Stimulated activated naive B cell treated with anti-CD40 and anti-IgM and Interleukin-4, amounts not matched to agents 10 μg/mL and 1 μg/mL and 100 μg/mL, for 72 hours (primary cell): ENCODE results near the gene CLCN5.
"Not testable (repeated sequence)": the region's sequence is repeated elsewhere in the genome, so short reads cannot be mapped to it uniquely, and the experiment has no call there.

ENCODE experiments used
- ATAC-seq, 2 donors: fragments of 150-1000 bp; cut with Tn5 transposase; replicated peaks; 2 replicates each; pipeline ENCODE4 v1.10.0; 2021; ENCODE audit warnings: moderate library complexity in 1 of 2
- DNase-seq: peaks from one replicate; pipeline ENCODE4 v3.0.0; 2021
- H3K27ac Mint-ChIP-seq: one replicate; pipeline ENCODE4 v1.8.0; 2022; ENCODE audit warnings: mild to moderate bottlenecking, mixed read lengths
- H3K27me3 Mint-ChIP-seq, 2 donors: one replicate each; pipeline ENCODE4 v1.8.0; 2022; ENCODE audit warnings: mixed read lengths in 2 of 2
- H3K36me3 Mint-ChIP-seq, 2 donors: one replicate each; pipeline ENCODE4 v1.8.0; 2022; ENCODE audit warnings: mixed read lengths in 2 of 2, mild to moderate bottlenecking in 1 of 2
- H3K4me1 Mint-ChIP-seq, 2 donors: one replicate each; pipeline ENCODE4 v1.8.0; 2022; ENCODE audit warnings: mixed read lengths in 2 of 2, mild to moderate bottlenecking in 1 of 2
- H3K4me3 Mint-ChIP-seq, 2 donors: one replicate each; pipeline ENCODE4 v1.8.0; 2022; ENCODE audit warnings: mild to moderate bottlenecking in 2 of 2, mixed read lengths in 2 of 2, moderate library complexity in 1 of 2
- H3K9me3 Mint-ChIP-seq, 2 donors: one replicate each; pipeline ENCODE4 v1.8.0; 2022; ENCODE audit warnings: mixed read lengths in 2 of 2, mild to moderate bottlenecking in 1 of 2

CLCN5 gene

DNA sequence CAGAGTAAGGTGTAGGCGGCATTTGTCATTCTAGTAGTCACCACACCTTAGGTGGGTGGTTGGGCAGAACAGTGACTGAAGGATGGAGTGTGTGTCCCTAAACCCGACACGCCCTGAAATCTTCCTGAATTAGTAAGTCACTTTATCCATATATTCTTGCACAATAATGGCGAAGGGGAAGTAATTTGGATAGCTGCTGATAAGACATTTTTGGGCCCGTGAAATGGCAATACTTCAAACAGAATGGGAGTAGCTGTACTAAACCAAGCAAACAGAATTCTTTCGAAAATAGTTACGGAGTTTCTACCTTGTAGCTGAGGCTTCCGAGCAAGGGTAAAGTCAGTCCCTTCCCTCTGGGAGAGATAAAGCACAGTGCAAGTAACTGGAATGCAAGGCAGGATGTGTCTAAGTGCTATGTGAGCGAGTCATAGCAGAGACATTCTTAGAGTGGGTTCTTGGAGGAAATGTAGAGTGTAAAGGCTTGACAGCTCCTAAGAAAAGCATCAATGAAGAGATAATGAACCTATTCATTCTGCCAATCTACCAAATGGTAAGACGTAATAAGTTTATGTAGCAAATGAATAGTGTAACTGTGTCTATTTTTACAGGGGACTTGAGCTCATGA lies 72.8 kb downstream of the CLCN5 start:
- Mint-ChIP-seq H3K27ac (no peak overlapping the region), H3K36me3 (peaks cover 10 to 18% of the 10 kb centered on the region in 2 donors), H3K9me3 (no peaks in the 10 kb centered on the region), H3K4me3 (no peak overlapping the region), H3K4me1 (peaks cover 2 to 25% of the 10 kb centered on the region in 2 donors), H3K27me3 (no peaks in the 10 kb centered on the region)
- DNase-seq: no peak
- no peak for ATAC-seq

DNA sequence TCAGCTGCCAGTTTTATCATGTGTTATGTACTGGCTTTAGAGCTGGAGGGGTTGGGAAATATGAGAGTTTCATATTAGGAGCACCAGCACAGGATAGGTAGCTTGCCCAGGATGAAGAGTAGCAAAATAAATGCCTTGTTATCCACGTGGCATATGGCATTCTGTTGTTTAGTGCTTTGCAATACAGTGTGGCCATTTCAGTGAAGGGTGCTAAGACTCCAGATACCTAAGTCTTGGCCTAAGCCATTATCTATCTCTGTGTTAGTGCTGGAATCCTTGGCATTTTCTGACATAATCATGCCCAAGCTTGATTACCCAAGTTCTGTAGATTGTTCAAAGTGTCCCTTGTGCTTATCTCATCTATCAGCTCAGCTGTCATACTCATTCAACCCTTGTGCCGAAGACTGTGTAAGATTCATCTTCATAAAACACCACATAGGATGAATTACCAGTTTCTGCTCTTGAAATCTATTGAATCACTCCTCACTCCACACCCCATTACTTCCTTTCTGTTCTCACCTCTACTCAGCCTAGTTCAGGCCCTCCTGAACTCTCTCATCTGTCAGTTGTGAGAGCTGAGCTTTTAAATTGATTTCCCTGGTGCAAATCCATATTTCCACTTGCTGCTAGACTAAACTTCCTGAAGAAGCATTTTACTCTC lies 73.5 kb downstream of the CLCN5 start:
- H3K4me1 Mint-ChIP-seq: peaks cover 4 to 32% of the 10 kb centered on the region in 2 donors

GRCh38 chrX:49996474-49996873 lies 74.1 kb downstream of the CLCN5 start:
- Mint-ChIP-seq H3K36me3 (peaks cover 13 to 22% of the 10 kb centered on the region in 2 donors), H3K4me1 (peaks cover 6 to 35% of the 10 kb centered on the region in 2 donors), H3K4me3 (no peak overlapping the region), H3K27me3 (no peaks in the 10 kb centered on the region), H3K9me3 (no peaks in the 10 kb centered on the region), H3K27ac (no peak overlapping the region)
- DNase-seq: no peak
- no peak for ATAC-seq

More for the DNA sequence above, 73.5 kb downstream of the CLCN5 start:
- Mint-ChIP-seq H3K27ac (no peak overlapping the region), H3K9me3 (no peaks in the 10 kb centered on the region), H3K4me3 (no peak overlapping the region), H3K36me3 (peaks cover 15 to 22% of the 10 kb centered on the region in 2 donors), H3K27me3 (no peaks in the 10 kb centered on the region)
- DNase-seq (no peak), ATAC-seq (no peak)

GRCh38 chrX:49999087-49999486 lies 76.7 kb downstream of the CLCN5 start:
- peaks cover 16 to 42% of the 10 kb centered on the region in 2 donors for H3K4me1 Mint-ChIP-seq
- no peak overlapping the region for H3K4me3 Mint-ChIP-seq
- ATAC-seq (no peak), DNase-seq (no peak)
- H3K9me3 Mint-ChIP-seq: no peaks in the 10 kb centered on the region
- H3K27ac Mint-ChIP-seq: no peak overlapping the region
- H3K36me3 Mint-ChIP-seq: peaks cover 21 to 23% of the 10 kb centered on the region in 2 donors
- no peaks in the 10 kb centered on the region for H3K27me3 Mint-ChIP-seq

- peaks cover 16 to 38% of the 10 kb centered on the region in 2 donors for H3K4me1 Mint-ChIP-seq
- peaks cover 21% of the 10 kb centered on the region in 2 donors for H3K36me3 Mint-ChIP-seq
- H3K27me3 Mint-ChIP-seq: no peaks in the 10 kb centered on the region
- peak overlapping the region; percentile 26 for H3K27ac Mint-ChIP-seq
- peak overlapping the region; percentile 35 to 48 for H3K4me3 Mint-ChIP-seq
- DNase-seq (no peak), ATAC-seq (peak; percentile 57 to 59)
- H3K9me3 Mint-ChIP-seq: no peaks in the 10 kb centered on the region
Measured at GRCh38 chrX:50000937-50001542, 78.6 kb downstream of the CLCN5 start.

GRCh38 chrX:50002067-50002714 lies 79.8 kb downstream of the CLCN5 start:
- Mint-ChIP-seq H3K36me3 (peaks cover 19 to 21% of the 10 kb centered on the region in 2 donors), H3K4me3 (peak overlapping the region; percentile 17 to 44), H3K9me3 (no peaks in the 10 kb centered on the region), H3K27me3 (no peaks in the 10 kb centered on the region), H3K27ac (peak overlapping the region; percentile 25), H3K4me1 (peaks cover 16 to 38% of the 10 kb centered on the region in 2 donors)
- ATAC-seq: peak; percentile 68 to 86
- DNase-seq: no peak

DNA sequence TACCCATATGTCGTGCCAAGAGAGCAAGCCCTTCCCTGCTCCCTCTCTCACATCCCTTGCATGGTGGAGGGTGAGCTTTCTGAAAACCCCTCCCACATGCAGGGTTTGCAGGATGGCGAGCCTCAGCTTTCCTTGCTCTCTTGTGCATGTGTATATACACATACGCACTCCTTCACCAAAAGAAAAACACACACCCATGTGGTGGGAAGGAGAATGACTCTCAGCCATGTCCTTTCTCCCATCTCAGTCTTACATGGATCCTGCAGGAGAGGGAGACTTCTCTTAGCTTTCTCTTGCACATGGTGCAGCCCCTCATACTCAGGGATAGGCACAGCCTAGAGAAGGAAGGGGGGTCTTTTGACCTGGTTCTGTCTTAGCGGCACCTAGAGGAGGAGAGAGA lies 81.1 kb downstream of the CLCN5 start:
- Mint-ChIP-seq H3K27ac (no peak overlapping the region), H3K36me3 (peaks cover 19 to 21% of the 10 kb centered on the region in 2 donors), H3K4me1 (peaks cover 16 to 38% of the 10 kb centered on the region in 2 donors), H3K27me3 (no peaks in the 10 kb centered on the region), H3K4me3 (no peak overlapping the region), H3K9me3 (no peaks in the 10 kb centered on the region)
- ATAC-seq (no peak), DNase-seq (no peak)

DNA sequence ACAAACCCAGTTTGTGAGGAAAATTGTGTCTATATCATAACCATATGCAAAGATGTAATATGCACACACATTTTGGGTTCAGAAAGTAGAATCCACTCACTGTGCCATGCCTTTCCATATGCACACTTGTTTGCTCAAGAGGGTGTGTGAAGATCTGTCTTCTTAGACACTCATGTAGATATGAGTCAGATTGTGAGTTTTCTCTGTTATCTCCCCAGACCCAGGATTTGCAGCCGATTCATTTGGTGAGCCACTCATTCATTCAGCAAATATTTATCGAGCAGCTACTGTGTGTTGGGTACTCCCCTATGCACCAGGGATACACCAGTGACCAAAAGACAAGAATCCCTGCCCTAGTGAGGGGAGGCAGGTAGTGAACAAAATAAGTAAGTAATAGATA lies 81.5 kb downstream of the CLCN5 start:
- H3K36me3 Mint-ChIP-seq: peaks cover 17 to 21% of the 10 kb centered on the region in 2 donors
- H3K9me3 Mint-ChIP-seq: no peaks in the 10 kb centered on the region
- no peak for DNase-seq
- peaks cover 15 to 34% of the 10 kb centered on the region in 2 donors for H3K4me1 Mint-ChIP-seq
- H3K27me3 Mint-ChIP-seq: no peaks in the 10 kb centered on the region
- no peak overlapping the region for H3K4me3 Mint-ChIP-seq
- H3K27ac Mint-ChIP-seq: no peak overlapping the region
- ATAC-seq: no peak

DNA sequence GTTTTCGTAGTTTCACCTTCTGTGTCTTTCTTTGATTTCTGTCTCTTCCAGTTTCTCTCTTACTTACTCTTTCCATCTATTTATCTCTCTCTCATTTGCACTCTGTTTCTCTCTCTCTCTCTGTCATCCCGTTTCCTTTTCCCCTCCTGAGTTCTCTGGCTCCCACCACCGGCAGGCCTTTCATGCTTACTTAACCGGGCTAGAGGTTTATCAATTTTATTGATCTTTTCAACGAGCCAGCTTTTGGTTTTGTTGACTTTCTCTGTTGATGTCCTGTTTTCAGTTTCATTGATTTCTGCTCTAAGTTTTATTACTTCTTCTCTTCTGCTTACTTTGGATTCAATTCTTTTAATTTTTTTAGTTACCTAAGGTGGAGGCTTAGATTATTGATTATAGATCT lies 103.2 kb downstream of the CLCN5 start:
- H3K4me3 Mint-ChIP-seq, ATAC-seq, H3K27ac Mint-ChIP-seq, H3K27me3 Mint-ChIP-seq, DNase-seq: not testable (repeated sequence)
- peaks cover 4 to 11% of the 10 kb centered on the region in 2 donors for H3K9me3 Mint-ChIP-seq
- peaks cover 15 to 17% of the 10 kb centered on the region in 2 donors for H3K36me3 Mint-ChIP-seq
- H3K4me1 Mint-ChIP-seq: peaks cover 0 to 12% of the 10 kb centered on the region in 2 donors

GRCh38 chrX:50035126-50035525 lies 112.7 kb downstream of the CLCN5 start:
- no peak overlapping the region for H3K27ac Mint-ChIP-seq
- no peak for ATAC-seq

GRCh38 chrX:50036426-50036825 lies 114.0 kb downstream of the CLCN5 start:
- no peaks in the 10 kb centered on the region for H3K27me3 Mint-ChIP-seq
- peaks cover 0 to 2% of the 10 kb centered on the region in 2 donors for H3K9me3 Mint-ChIP-seq
- H3K27ac Mint-ChIP-seq: no peak overlapping the region
- H3K4me3 Mint-ChIP-seq: no peak overlapping the region
- DNase-seq (no peak), ATAC-seq (no peak)
- H3K4me1 Mint-ChIP-seq: no peaks in the 10 kb centered on the region
- H3K36me3 Mint-ChIP-seq: peaks cover 4 to 12% of the 10 kb centered on the region in 2 donors

More at GRCh38 chrX:50035126-50035525, 112.7 kb downstream of the CLCN5 start:
- no peak for DNase-seq
- no peaks in the 10 kb centered on the region for H3K27me3 Mint-ChIP-seq
- no peaks in the 10 kb centered on the region for H3K4me1 Mint-ChIP-seq
- peaks cover 4 to 13% of the 10 kb centered on the region in 2 donors for H3K36me3 Mint-ChIP-seq
- H3K9me3 Mint-ChIP-seq: peaks cover 0 to 2% of the 10 kb centered on the region in 2 donors
- no peak overlapping the region for H3K4me3 Mint-ChIP-seq

DNA sequence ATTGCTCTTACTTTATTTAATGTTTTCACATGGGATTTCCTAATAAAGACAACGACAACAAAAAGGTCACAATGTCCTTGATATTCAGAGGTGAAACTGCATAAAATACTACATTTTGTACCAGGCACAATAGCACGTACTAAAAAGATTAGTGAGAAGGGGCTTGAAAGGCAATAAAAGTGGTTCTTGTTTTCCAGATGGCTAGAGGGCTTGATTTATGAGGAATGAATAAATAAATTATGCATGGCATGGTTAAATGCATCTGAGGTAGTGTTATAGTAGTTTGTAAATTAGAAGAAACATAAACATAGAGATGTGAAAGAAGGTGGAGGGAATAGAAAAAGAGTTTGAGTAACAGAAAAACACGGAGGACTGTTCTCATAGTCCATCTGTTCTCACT lies 123.4 kb downstream of the CLCN5 start:
- Mint-ChIP-seq H3K36me3 (peaks cover 10 to 25% of the 10 kb centered on the region in 2 donors), H3K4me3 (no peak overlapping the region), H3K27me3 (no peaks in the 10 kb centered on the region), H3K4me1 (no peaks in the 10 kb centered on the region), H3K9me3 (no peaks in the 10 kb centered on the region), H3K27ac (no peak overlapping the region)
- DNase-seq: no peak
- ATAC-seq: no peak

- Mint-ChIP-seq H3K4me1 (no peaks in the 10 kb centered on the region), H3K27ac (no peak overlapping the region), H3K36me3 (peaks cover 7 to 26% of the 10 kb centered on the region in 2 donors), H3K9me3 (no peaks in the 10 kb centered on the region), H3K27me3 (peaks cover 0 to 4% of the 10 kb centered on the region in 2 donors), H3K4me3 (no peak overlapping the region)
- ATAC-seq (no peak), DNase-seq (no peak)
Measured at GRCh38 chrX:50049228-50049627, 126.8 kb downstream of the CLCN5 start.

GRCh38 chrX:50054147-50054546 lies 131.8 kb downstream of the CLCN5 start:
- Mint-ChIP-seq H3K36me3 (peaks cover 7 to 23% of the 10 kb centered on the region in 2 donors), H3K27me3 (peaks cover 0 to 7% of the 10 kb centered on the region in 2 donors), H3K4me3 (no peak overlapping the region), H3K27ac (no peak overlapping the region), H3K4me1 (peaks cover 0 to 9% of the 10 kb centered on the region in 2 donors), H3K9me3 (no peaks in the 10 kb centered on the region)
- DNase-seq (no peak), ATAC-seq (no peak)
